ENCODE data around the gene ATP5PB. TPM values are rescaled to one million over a fixed set of nuclear protein-coding genes. Genes with fewer than 3 reads are reported as not detected.

The ATP5PB gene
- polyA plus RNA-seq, 1 experiment, result 519 TPM

DNA sequence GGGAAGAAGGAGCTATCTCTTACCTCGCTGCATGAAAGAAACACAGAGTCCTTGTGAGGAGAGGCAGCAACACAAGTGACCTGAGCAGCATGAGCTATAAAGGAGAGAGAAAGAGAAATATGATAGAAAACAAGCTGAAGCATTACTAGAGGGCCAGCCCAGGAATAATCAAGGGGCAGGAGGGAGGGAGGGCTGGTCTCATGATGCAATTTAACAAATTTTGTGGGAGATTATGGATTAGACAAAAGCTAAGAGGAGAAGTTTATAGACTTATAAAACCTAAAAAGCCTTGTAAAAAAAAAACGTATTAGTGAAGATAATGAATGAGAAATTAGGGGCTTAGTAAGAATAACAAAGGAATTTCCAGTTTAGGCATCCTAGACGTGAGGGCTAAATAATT lies 5.2 kb upstream of the ATP5PB start:
- DNase-seq (ENCODE audit: low read depth, low spot score), result no peak
- peaks cover 3% of the 10 kb centered on the region; the same call in 1 of the 2 replicates for H3K9me3 ChIP-seq (ENCODE audit: control insufficient read depth, insufficient read depth, low read length)
- no peaks in the 10 kb centered on the region for H3K27me3 ChIP-seq (ENCODE audit: control insufficient read depth, insufficient read depth, low read length)
- no peak overlapping the region for H3K4me3 ChIP-seq (ENCODE audit: low read depth, low read length)
- TF ChIP-seq CTCF (IDR thresholded peaks at IDR 0.05; ENCODE audit: low read depth, low read length), result no peak
- H3K27ac ChIP-seq (ENCODE audit: low read depth, low read length), result no peak overlapping the region
- ChIA-PET CTCF (interaction anchor here (1.2 to 1.3 kb wide), 2 partner anchors 221 to 270 kb away, joined by 3 to 6 read pairs; no protein-coding TSS in a partner anchor), POLR2A (no interaction called here)

GRCh38 chr1:111446546-111446945 lies 2.7 kb upstream of the ATP5PB start:
- Histone ChIP-seq H3K27me3 (ENCODE audit: control insufficient read depth, insufficient read depth, low read length) (no peaks in the 10 kb centered on the region), H3K4me3 (ENCODE audit: low read depth, low read length) (no peak overlapping the region), H3K9me3 (ENCODE audit: control insufficient read depth, insufficient read depth, low read length) (peaks cover 3% of the 10 kb centered on the region; the same call in 1 of the 2 replicates), H3K27ac (ENCODE audit: low read depth, low read length) (no peak overlapping the region)
- ChIA-PET CTCF (no interaction called here), POLR2A (no interaction called here)
- DNase-seq (ENCODE audit: low read depth, low spot score), result no peak
- TF ChIP-seq CTCF (IDR thresholded peaks at IDR 0.05; ENCODE audit: low read depth, low read length), result no peak

DNA sequence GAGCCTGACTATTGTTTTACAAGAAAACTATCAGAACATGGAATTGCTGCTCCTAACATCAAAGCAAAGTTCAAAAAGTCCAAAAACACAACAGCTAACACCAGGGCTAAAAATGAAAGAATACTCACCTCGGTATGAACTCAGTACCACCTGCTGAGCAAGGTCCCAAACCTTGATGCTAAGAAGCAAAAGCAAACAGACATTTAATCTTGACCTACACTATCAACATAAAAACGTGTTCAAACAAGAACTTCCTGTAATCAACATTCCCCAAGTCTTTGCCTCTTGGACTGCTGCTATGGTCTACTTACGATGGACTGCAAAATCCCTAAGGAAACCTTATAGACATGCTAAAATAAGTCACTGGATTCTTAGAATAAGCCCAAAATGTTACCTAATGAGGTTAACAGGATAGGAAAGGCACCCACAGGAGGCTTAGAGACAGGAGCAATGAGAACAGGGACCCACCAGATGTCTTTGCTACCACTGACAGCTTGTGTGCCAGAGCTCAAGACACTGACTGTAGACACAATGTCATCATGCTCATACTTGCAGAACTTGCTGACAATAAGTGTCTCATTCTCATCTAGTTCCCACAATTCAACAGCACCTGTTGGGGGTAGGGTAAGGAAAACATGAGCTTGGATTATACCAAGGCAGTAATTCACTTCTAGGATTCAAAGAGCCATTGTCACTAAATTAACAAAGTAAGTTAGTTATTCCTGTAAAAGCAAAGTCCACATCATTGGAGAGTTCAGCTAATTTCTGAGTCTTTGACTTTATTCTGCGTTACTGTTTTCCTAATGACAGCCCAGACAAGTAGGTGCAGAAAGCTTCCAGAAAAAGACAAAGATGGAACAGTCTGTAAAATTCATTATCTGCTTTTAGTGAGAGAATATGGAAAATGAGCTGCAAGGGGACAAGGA lies 2.0 kb upstream of the ATP5PB start:
- Histone ChIP-seq H3K27me3 (ENCODE audit: control insufficient read depth, insufficient read depth, low read length) (no peaks in the 10 kb centered on the region), H3K27ac (ENCODE audit: low read depth, low read length) (no peak overlapping the region), H3K9me3 (ENCODE audit: control insufficient read depth, insufficient read depth, low read length) (peaks cover 3% of the 10 kb centered on the region; the same call in 1 of the 2 replicates), H3K4me3 (ENCODE audit: low read depth, low read length) (peak overlapping the region; percentile 88)
- CTCF ChIA-PET, result no interaction called here
- no peak for TF ChIP-seq CTCF (IDR thresholded peaks at IDR 0.05; ENCODE audit: low read depth, low read length)
- DNase-seq (ENCODE audit: low read depth, low spot score), result no peak
- POLR2A ChIA-PET, result no interaction called here

GRCh38 chr1:111448482-111448917 lies 764 bp upstream of the ATP5PB start:
- TF ChIP-seq CTCF (IDR thresholded peaks at IDR 0.05; ENCODE audit: low read depth, low read length), result no peak
- H3K27ac ChIP-seq (ENCODE audit: low read depth, low read length), result peak overlapping the region; percentile 34
- DNase-seq (ENCODE audit: low read depth, low spot score), result no peak
- peak overlapping the region; percentile 88 for H3K4me3 ChIP-seq (ENCODE audit: low read depth, low read length)
- ChIA-PET CTCF (interaction anchor here (0.6 to 1.0 kb wide), 2 partner anchors 33 to 83 kb away, joined by 3 to 5 read pairs; no protein-coding TSS in a partner anchor), POLR2A (interaction anchor here (0.5 to 1.0 kb wide), 7 partner anchors 25 to 699 kb away, joined by 3 to 8 read pairs (median 3); no protein-coding TSS in a partner anchor)
- H3K9me3 ChIP-seq (ENCODE audit: control insufficient read depth, insufficient read depth, low read length), result peaks cover 3% of the 10 kb centered on the region; the same call in 1 of the 2 replicates
- H3K27me3 ChIP-seq (ENCODE audit: control insufficient read depth, insufficient read depth, low read length), result no peaks in the 10 kb centered on the region

DNA sequence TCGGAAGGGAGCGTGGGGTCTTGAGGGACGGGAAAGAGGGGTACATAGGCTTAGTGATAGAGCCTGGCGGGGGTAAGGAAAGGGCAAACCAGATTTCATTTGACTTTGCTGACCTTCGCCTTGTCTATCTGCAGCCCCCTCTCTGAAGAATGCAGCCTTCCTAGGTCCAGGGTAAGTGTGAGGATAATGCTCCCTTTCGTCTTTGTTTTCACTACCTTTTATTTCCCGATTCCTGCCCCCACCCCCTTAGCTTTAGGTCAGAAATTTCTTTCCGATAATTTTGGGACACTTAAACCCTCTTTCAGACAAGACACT lies 396 bp downstream of the ATP5PB start:
- ChIA-PET CTCF (interaction anchor here (1.2 to 1.4 kb wide), 2 partner anchors 32 to 305 kb away, joined by 3 to 4 read pairs; no protein-coding TSS in a partner anchor), POLR2A (no interaction called here)

More for the DNA sequence above, 396 bp downstream of the ATP5PB start:
- H3K27ac ChIP-seq (ENCODE audit: low read depth, low read length), result peak overlapping the region; percentile 53
- peak overlapping the region; percentile 70 for H3K4me3 ChIP-seq (ENCODE audit: low read depth, low read length)
- TF ChIP-seq CTCF (IDR thresholded peaks at IDR 0.05; ENCODE audit: low read depth, low read length), result no peak
- no peaks in the 10 kb centered on the region for H3K27me3 ChIP-seq (ENCODE audit: control insufficient read depth, insufficient read depth, low read length)
- H3K9me3 ChIP-seq (ENCODE audit: control insufficient read depth, insufficient read depth, low read length), result peaks cover 3% of the 10 kb centered on the region; the same call in 1 of the 2 replicates
- no peak for DNase-seq (ENCODE audit: low read depth, low spot score)

All from AG04450 (cell line).